ENCODE measurements around the gene MINDY3.
A peak's percentile ranks its signal among the peaks of the same experiment; 100 is the strongest.
"Not testable (repeated sequence)": the region's sequence is repeated elsewhere in the genome, so short reads cannot be mapped to it uniquely, and the experiment has no call there.

The MINDY3 gene

DNA sequence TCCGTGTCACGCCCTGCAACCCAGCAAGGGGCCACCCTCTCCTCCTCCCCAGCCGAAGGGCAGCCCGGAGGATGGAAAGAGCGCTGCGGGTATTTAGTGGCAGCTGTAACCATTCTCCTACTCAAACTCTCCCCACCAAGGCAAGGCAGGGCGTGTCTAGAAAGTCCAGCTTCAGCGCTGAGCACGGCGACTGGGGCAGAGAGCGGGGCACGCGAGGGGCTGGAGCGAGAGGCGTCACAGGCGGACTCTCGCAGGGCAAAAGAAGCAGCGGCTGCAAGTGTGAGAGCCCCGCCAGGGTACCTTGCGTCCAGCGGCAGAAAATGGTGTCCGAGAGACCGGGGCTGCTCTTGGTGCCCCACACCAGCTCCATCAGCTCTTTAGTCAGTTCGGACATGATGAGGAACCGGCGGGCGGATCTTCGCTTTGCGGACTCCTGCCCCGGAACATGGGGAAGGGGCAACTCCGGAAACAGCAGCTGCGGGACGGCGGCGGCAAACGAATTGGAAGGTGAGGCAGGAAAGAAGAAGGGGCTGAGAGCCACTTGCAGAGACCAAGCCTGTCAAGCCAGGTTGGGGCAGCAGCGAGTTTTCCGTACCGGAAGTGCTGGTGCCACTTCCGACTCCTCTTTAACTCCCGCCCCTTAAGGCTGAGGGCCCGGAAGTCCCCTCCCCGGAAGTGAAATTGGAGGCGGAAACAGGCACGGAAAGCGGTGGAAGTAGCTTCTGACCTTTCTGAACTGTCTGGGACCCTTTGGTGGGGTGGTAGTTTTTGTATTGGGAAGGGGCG, at the start of gene MINDY3:
Gene MINDY3 (minus strand): TSS at position 602 of the 786 bp plus-strand sequence. CDS start 208 bp downstream, at position 394.
- DNase-seq = peak; percentile 42 to 72 (median 62)

DNA sequence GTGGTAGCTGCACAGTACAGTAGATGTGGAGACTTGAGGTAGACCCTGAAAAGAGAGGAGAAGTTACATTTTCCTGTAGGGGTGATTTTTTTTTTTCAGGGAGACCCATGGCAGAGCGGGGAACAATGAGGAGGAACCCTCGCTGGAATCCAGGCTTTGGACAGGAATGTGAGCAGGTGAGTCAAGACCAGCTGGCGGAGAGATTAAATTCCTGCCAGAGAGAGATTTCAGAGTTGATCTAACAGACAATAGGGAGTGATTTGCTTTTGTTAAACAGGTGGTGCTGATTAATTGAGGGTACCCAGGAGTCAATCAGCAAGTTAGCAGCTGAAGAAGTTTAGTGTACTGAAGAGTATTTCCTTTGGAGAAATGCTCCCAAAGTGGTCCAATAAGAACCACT, 41.6 kb upstream of the MINDY3 start:
- DNase-seq = no peak

DNA sequence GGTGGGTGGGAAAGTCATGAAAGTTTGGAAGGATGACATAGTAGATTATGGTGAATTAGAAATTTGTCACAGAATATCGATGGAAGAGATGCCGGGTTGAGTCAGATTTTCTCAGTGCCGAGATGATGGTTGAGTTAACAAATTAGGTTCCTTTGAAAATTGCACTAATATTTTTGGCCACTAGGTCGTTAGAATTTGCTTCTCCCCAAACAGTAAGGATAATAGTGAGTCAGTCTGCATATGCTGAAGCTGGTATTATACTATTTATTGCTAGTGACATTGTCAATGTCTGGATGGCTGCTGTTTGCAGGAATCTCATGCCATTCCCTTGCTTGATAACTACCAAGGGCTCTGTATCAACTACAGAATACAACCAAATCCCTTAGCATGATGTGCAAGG, 37.7 kb upstream of the MINDY3 start:
- no peak for DNase-seq

DNA sequence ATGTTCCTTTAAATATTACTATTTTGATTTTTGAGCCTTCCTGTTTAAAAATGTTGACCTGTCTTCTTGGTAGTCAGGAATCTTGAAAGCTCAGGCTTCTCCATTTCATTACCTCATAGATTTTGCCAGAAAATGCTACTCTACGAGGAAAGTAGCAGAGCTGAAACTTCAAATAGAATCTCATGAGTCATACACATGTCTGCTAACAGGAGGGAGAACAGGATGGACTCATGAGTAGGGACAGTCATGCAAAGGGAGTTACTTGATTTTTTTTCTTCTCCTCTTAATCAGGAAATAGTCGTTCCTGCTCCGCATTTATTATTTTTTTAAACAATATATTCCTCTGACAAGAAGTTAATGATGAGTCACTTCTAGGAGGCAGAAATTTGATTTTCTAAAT, 37.0 kb upstream of the MINDY3 start:
- no peak for DNase-seq

DNA sequence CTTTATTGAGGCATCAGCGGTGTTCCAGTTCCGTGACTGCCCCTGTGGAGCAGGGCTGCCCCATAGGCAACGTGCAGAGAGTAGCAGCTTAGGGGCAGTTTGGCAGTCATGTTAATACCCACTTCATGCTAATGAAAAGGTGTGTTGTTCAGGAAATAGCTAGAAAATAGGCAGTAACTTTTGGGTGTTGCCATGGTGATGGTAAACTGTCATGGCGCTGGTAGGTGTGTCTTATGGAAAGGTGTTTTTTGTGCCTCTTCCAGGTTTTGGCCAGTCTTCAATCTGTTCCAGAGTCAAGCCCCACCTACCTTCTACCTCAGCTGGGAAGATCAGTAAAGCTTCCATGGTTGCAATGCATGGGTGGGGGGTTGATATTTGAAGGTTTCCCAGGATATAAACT, 36.3 kb upstream of the MINDY3 start:
- no peak for DNase-seq

DNA sequence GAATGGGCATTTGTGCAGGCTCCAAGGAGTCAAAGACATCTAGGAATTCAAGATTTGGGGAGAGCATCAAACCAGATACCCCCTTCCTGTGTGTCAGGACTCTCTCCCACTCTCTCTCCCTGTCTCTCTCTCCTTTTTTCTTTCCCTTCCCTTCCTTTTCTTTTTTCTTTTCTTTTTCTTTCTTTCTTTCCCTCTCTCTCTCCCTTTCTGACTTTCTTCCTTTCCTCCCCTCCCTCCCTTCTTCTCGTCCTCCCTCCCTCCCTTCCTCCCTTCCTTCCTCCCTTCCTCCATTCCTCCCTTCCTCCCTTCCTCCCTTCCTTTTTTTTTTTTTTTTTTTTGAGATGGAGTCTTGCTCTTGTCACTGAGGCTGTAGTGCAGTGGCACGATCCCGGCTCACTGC, 24.1 kb upstream of the MINDY3 start:
- no peak for DNase-seq

DNA sequence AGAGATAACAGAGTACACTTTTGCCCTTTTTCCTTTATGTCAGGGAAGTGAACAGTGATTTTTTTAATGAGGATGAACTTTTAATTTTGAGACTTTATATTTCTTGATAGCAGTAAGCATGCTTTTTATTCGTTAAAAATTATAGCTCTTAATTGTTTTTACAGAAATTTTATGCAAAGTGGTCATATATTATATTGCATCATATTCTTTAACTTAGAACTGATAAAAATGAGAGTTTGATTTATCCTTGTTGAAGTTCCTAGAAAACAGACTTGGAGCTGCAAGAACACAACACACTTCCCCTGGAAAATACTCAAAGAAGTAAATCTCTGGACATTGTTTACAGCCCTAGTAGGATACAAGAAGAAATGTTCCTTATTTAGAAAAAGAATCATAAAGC, 21.2 kb upstream of the MINDY3 start:
- DNase-seq = no peak

DNA sequence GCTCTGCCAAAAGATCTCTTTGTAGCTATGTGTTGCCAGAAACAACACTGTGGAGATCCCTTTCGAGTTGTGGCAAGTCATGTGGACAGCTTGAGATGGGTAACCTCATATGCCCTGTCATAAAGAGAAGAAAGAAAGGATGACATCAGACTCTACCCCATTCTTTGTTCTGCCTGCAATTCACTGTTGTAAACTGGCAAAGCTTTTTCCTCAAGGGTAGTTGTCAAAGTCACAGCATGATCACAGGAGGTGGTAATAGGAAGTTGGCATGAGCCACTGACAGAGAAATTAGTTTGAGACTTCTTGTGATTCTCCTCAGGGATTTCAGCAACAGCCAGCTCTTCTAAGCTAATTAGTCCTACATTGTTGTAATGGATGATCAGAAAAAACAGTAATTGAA, 19.4 kb upstream of the MINDY3 start:
- no peak for DNase-seq

DNA sequence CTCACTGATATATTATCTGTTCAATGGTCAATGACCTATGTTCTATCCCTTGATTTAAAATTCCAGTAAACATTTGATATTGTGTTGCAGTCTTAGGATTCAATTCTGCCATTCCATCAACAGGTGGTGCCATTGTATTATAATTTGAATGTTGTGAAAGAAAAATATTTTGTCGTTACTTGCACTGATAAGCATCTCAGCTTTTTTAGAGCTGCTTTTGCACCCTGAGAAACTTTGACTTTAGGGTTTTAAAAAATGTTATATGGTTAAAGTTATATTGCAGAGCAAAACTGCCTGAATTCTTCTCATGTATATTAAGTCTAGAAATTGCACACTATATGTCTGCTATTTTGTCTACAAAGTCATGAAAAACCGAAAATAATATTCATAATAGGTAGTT, 18.8 kb upstream of the MINDY3 start:
- no peak for DNase-seq

DNA sequence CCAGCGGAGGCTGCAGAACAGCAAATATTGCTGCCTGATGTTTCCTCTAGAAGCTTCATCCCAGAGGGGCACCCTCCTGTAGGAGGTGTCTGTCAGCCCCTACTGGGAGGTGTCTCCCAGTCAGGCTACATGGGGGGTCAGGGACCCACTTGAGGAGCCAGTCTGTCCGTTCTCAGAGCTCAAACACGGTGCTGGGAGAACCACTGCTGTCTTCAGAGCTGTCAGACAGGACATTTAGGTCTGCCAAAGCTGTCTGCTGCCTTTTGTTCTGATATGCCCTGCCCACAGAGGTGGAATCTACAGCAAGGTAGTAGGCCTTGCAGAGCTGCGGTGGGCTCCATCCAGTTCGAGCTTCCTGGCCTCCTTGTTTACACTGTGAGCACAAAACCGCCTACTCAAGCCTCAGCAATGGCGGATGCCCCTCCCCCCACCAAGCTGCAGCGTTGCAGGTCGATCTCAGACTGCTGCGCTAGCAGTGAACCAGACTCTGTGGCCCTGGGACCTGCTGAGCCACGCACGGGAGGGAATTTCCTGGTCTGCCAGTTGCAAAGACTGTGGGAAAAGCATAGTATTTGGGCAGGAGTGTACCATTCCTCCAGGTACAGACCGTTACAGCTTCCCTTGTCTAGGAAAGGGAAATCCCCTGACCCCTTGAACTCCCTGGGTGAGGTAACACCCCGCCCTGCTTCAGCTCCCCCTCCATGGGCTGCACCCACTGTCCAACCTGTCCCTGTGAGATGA, 17.7 kb upstream of the MINDY3 start:
- DNase-seq = no peak

DNA sequence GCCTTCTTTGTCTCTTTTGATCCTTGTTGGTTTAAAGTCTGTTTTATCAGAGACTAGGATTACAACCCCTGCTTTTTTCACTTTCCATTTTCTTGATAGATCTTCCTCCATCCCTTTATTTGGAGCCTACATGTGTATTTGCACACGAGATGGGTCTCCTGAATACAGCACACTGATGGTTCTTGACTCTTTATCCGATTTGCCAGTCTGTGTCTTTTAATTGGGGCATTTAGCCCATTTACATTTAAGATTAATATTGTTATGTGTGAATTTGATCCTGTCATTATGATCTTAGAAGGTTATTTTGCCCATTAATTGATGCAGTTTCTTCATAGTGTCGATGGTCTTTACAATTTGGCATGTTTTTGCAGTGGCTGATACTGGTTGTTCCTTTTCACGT, 16.0 kb upstream of the MINDY3 start:
- not testable (repeated sequence) for DNase-seq

DNA sequence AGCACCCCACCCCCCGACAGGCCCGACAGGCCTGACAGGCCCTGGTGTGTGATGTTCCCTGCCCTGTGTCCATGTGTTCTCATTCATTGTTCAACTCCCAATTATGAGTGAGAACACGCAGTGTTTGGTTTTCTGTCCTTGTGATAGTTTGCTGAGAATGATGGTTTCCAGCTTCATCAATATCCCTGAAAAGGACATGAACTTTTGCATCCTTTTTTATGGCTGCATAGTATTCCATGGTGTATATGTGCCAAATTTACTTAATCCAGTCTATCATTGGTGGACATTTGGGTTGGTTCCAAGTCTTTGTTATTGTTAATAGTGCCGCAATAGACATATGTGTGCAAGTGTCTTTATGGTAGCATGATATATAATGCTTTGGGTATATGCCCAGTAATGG, 12.3 kb upstream of the MINDY3 start:
- DNase-seq = not testable (repeated sequence)

DNA sequence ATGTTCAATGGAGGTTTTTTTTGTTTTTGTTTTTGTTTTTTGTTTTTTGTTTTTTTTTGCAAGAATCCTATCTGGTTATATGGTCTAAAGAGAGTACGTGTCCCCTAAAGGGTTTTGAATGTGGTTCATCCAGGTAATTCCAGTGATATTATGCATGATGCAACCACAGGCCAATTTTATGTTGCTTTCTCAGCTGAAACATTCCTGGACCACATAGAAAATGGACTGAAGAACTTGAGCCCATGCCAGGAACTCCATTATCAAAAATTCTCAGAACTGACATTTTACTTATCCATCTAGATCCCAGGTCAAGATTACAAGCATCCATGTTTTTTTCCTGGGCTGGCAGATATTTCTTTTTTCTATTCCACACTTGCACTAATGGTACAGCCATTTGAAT, 11.5 kb upstream of the MINDY3 start:
- no peak for DNase-seq

DNA sequence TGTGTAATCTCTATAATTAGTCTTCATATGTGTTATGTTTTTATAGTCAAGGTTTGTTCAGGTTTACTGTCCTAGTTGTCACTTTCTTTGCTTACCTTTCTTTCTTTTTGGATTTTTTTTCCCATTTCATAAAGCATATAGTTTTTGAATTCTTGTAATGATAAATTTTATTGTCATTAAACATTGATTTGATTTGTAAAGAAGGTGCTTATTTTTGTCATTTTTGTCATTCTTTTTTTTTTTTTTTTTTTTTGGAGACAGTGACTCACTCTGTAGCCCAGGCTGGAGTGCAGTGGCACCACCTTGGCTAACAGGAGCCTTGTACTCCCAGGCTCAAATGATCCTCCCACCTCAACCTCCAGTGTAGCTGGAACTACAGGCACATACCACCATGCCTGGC, 9.6 kb upstream of the MINDY3 start:
- no peak for DNase-seq

DNA sequence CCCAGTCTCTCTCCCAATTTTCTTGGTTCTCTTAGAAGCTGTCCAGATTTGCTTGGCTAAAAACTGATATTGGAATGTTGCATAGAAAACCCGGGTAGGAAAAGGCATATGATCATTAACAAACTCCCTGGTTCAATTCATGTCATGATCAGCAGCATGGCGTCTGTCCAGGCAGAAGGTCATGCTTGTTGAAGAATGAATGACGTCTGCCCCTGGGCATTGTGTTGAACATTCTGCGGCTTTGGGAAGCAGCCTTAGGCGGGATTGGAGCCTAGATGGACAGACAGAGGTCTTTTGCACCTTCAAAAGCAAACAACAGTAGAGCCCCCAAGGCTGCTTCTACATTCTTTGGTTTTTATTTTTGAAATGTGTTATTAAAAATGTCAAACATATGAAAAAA, 7.7 kb upstream of the MINDY3 start:
- no peak for DNase-seq

DNA sequence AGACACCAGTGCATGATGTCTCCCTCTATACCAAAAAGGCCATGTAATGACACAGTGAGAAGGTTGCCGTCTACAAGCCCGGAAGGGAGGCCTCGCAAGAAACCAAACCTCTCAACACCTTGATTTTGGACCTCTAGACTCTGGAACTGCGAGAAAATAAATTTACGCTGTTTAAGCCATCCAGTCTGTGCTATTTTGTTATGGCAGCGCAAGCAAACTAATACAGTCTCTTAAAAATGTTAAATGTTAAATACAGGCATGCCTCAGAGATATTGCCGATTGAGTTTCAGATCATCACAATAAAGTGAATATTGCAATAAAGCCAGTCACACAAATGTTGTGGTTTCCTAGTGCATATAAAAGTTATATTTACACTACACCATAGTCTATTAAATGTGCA, 5.0 kb upstream of the MINDY3 start:
- DNase-seq = no peak

DNA sequence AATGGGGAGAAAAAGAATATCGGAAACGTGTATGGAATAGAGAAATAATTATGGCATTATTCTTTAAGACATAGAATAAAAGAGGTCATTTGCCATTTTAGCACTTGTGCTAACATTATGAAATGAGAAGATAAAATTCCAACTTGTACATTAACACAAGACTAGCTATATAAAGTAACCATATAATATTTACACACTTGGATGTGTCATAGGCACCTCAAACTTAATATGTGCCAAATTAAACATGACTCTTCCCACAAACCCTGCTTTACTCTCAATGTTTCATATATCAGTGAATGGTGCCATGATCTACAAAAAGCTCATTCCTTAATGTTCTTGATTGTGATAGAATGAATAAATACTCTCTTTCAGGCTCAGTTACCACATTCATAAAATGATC, 4.1 kb upstream of the MINDY3 start:
- no peak for DNase-seq

DNA sequence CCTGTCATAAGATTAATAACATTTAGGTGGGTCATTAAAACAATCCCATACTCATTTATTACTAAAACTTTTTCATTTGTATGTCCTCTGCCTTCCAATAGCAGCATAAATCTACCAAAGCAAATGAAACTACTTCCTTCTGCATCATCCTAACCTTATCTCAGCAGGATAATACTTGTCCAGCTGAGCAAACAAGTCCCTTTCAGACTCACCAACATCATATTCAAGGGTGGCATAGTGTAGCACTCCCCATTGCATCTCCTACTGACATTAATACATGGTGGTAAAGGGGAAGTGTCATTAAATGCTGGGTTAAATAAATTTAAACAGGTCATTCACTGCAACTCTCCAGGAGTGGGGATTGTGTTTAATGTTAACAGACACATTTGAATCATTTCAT, 3.4 kb upstream of the MINDY3 start:
- no peak for DNase-seq

DNA sequence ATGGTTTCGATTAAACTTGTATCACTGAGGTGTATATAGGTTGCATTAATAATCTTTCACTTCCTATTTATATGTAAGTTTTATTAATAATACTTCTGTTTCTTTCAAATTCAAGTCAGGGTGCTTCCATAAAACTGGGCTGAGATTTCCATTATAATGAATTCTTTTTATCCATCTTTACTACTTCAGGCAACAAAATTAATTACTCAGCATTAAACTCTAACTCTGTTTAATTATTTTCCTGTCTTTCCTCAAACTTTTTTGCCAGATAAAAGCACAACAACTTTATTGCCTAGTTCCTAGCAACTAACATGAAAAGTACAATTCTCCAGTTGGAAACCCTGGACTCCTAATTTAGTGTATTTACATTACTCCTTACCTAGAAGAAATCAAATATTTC, 3.0 kb upstream of the MINDY3 start:
- no peak for DNase-seq

DNA sequence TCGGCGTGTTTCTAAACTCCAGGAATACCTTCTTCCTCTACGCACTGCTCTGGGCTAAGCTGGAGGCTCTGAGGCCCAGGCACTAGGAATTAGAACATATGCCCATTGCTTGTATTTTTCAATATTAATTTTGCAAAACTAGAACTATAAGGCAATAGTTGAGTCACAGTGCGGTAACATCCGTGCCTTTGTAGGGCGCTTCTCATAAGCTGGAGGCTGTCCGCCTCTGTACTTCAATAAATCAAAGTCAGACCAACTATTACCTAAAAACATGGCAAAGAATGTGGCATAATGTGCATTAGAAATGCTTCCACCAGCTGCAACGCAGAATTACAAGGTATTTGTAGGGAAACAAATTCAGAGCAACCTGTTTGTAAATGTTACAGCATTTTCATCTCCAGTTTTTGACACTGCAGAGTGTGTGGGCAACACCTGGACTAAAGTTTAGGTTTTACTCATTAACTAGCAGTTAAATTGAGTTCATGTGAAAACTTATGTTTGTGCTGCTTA, 440 bp upstream of the MINDY3 start:
- no peak for DNase-seq

DNA sequence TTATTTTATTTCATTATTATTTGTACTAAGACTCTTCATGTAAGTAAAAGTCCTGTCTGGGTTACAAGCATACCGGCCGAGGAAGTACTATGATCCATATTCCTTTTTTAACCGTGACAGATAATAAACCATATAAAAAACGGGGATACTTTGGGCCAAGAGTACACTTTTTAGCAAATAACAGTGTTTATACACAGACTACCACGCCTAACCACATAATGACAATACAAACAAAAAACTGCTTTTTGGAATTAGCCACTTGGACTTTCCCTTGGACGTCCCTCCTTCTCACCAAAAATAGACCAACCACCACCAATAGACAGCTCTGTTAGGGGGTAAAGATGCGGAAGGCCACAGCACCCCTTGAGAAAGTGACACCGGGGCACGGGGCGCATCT, 800 bp downstream of the MINDY3 start:
- no peak for DNase-seq

DNA sequence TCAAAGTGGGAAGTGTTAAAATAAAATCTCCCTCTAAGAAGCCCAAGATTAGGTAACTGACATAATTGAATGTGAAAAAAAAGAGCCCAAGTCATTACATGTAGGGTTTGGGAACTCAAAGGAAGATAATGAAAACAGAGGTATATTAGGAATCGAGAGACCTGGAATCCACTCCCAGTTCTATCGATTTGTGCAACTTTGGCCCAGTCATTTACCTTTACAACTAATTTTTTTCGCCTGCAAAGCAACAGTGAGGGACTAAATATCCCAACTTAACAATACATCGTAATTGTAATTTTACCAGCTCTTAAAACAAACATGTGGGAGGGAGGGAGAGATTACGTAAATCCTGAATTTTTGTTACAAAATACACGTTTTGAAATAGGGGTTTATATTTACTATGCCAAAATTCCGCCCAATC, 1.4 kb downstream of the MINDY3 start:
- no peak for DNase-seq

DNA sequence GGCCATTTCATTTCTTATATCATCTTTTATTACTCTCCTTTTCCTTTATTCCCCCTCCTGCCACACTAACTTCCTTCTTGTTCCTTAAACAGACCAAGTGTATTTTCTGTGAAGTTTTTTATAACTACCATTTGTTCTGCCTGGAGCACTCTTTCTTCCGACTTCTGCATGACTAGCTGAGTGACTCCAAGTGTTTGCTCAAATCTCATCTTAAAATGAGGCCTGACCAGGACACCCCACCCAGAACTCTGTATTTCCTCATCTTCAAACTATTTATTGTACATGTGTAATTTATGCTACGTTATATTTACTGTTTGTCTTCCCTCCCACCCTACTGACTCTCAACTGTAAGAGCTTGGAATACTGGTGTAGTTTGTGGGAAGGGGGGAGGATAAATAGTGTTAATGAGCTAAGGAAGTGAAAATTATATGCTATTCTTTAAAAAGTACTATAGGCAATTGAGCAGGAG, 3.2 kb downstream of the MINDY3 start:
- no peak for DNase-seq

DNA sequence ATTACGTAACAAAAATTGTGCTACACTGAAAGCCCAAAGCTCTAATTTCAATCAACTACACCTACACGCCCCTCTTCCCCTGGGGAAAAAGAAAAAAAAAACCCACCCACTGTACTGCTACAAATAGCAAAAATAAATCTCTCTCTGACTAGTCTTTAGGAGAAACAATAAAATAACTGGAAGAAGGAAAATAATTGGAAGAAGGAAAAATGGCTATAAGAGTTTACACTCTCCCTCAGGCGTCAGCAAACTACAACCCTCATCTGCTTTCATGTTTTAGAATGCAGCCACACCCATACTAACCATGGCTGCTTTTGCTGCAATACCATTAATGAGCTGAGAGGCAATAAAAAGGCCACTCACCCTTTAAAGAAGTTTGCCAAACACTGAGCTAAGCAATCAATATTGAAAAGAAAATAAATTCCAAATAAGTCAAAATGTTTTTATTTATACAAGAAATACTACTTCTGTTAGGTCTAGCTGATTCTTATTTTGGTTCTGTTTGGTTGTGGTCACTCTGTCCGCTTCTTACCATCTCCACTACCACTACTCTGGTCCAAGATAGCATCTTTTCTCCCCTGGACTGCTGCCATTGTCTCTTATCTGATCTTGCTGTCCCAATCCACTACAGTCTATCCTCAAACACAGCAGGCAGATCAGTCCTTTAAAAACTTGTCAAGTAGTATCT, 3.8 kb downstream of the MINDY3 start:
- DNase-seq = no peak

Measured in activated naive CD4-positive, alpha-beta T cell (primary cell).